Measurements from ENCODE around the gene SUDS3. TPM values are rescaled to one million over a fixed set of nuclear protein-coding genes. Genes with fewer than 3 reads are reported as not detected.

SUDS3 gene
- total RNA-seq, 5 donors from 2014 or later (not counting 1 experiment from before 2014, with no cell fraction given), result 23.0 to 29.9 (median 26.3) TPM

DNA sequence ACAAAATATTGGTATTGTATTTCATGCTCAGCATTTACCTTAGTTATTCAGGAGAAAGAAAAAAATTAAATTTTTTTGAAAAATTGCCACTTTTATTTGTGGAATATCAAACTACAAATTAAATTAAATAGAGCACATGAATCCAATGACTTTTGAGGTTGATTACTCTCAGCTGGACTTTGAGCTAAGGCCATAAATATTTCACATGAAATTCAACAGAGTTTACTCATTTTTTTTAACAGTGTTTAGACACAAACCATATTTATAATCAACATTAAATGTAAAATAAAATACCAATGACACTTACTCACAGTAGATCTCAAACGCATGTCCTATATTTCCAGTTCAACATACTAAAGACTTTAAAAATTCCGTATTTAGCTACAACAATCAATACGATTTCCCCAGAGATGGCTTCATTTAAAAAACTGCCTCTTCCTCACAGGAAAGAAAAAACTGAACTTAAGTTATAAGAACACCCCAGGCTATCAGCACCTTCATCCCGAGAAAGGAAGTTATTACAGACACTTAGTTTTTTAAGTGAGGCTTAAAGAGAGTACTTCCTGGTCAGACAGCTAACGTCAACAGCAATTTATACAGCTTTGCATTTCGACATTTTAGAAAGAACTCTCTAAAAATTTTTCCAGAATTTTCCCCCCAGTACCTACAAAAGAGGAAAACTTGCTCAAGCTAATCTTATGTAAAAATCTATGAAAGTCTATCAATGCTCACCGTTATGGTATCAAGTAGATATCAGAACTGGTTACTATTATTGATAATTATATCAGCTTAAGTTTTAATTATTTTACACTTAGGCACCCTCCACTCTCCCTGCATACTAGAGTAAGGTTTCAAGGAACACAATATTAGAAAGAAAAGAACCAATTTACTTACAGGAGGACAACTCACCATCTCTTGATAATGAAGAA is 17.5 kb upstream of the SUDS3 start:
- POLR2A ChIA-PET, result interaction anchor here (0.6 to 2.2 kb wide), 4 partner anchors 14 to 302 kb away, joined by 3 to 8 read pairs (median 3); partner anchors contain the start of gene SUDS3 (in 1 of the 2)
- peaks cover 50 to 62% (median 56%) of the 10 kb centered on the region in 3 donors for H3K4me1 Mint-ChIP-seq
- ATAC-seq (replicated peaks in 1 of 4) (peak; percentile 50 to 66 (median 64)), DNase-seq (peak in 1 of 35 experiments; percentile 39)
- H3K4me3 Mint-ChIP-seq, result peak overlapping the region; percentile 87 to 94 (median 88)
- H3K27ac ChIP-seq (ENCODE audit: low read length), result peak overlapping the region; percentile 63
- H3K27ac Mint-ChIP-seq, result peak overlapping the region; percentile 89 to 94
- no peaks in the 10 kb centered on the region for H3K27me3 ChIP-seq (replicated peaks in 1 of 2; ENCODE audit: control insufficient read depth in 2 of 2, extremely low read depth in 1 of 2, insufficient read depth in 2 of 2, low read length in 1 of 2)
- H3K27me3 Mint-ChIP-seq, result no peaks in the 10 kb centered on the region
- peak overlapping the region; percentile 50 to 75 for H3K4me3 ChIP-seq (ENCODE audit: control insufficient read depth in 1 of 2, extremely low read depth in 1 of 2, low read length in 1 of 2)
- peaks cover 9% of the 10 kb centered on the region for H3K36me3 Mint-ChIP-seq
- 0% methylated on average over 1 of the region's 7 CpGs for WGBS (ENCODE audit: insufficient coverage)
- H3K36me3 ChIP-seq (ENCODE audit: control insufficient read depth in 2 of 2, extremely low read depth in 1 of 2, insufficient read depth in 1 of 2, low read length in 1 of 2), result peaks cover 0 to 2% of the 10 kb centered on the region in 2 donors
- CTCF ChIA-PET, result interaction anchor here (0.5 to 4.1 kb wide), 8 partner anchors 12 to 176 kb away, joined by 3 to 64 read pairs (median 5); partner anchors contain the start of genes SUDS3 (in 2 of the 2) and TAOK3 (in 1 of the 2)
- no peaks in the 10 kb centered on the region for H3K9me3 Mint-ChIP-seq
- H3K9me3 ChIP-seq, result no peaks in the 10 kb centered on the region
- peaks cover 13 to 23% of the 10 kb centered on the region in 2 experiments for H3K4me1 ChIP-seq (ENCODE audit: control insufficient read depth in 1 of 2, extremely low read depth in 1 of 2, insufficient read depth in 2 of 2, low read length in 2 of 2)

DNA sequence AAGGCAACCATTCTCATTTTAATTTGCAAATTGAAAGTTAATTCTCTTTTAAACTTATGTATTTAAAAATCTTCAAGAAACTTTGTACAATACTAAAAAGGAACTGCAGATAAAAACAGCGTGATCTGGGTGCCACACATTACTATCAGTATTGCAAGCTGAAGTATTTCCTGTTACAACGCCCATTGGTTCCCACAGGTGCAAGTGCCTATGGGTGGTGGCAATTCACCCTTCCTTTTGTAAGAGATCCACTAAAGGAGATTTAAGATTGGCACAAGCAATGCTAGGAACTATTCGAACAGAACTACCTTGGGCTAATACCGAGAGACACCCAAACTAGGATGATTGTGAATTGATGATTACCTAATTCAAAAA is 16.8 kb upstream of the SUDS3 start:
- H3K27me3 ChIP-seq (replicated peaks in 1 of 2; ENCODE audit: control insufficient read depth in 2 of 2, extremely low read depth in 1 of 2, insufficient read depth in 2 of 2, low read length in 1 of 2), result no peaks in the 10 kb centered on the region
- H3K4me1 ChIP-seq (ENCODE audit: control insufficient read depth in 1 of 2, extremely low read depth in 1 of 2, insufficient read depth in 2 of 2, low read length in 2 of 2), result peaks cover 13 to 23% of the 10 kb centered on the region in 2 experiments
- H3K27ac ChIP-seq (ENCODE audit: low read length), result peak overlapping the region; percentile 63
- WGBS (ENCODE audit: insufficient coverage), result no CpG with 5 or more reads among the region's 4 CpGs
- peak; percentile 83 to 88 (median 86) for ATAC-seq (replicated peaks in 1 of 4)
- Mint-ChIP-seq H3K36me3 (peaks cover 3% of the 10 kb centered on the region), H3K9me3 (no peaks in the 10 kb centered on the region), H3K4me1 (peaks cover 44 to 56% (median 54%) of the 10 kb centered on the region in 3 donors), H3K4me3 (peak overlapping the region; percentile 87 to 94 (median 88)), H3K27me3 (no peaks in the 10 kb centered on the region), H3K27ac (peak overlapping the region; percentile 89 to 94)
- CTCF ChIA-PET, result interaction anchor here (0.5 to 4.1 kb wide), 6 partner anchors 11 to 121 kb away, joined by 3 to 64 read pairs (median 10); partner anchors contain the start of genes SUDS3 (in 2 of the 2) and TAOK3 (in 1 of the 2)
- peaks cover 0 to 2% of the 10 kb centered on the region in 2 donors for H3K36me3 ChIP-seq (ENCODE audit: control insufficient read depth in 2 of 2, extremely low read depth in 1 of 2, insufficient read depth in 1 of 2, low read length in 1 of 2)
- POLR2A ChIA-PET, result interaction anchor here in 1 of 2 donors (0.7 to 2.2 kb wide), 2 partner anchors 17 to 298 kb away, joined by 3 to 8 read pairs; partner anchors contain the start of gene SUDS3
- H3K4me3 ChIP-seq (ENCODE audit: control insufficient read depth in 1 of 2, extremely low read depth in 1 of 2, low read length in 1 of 2), result peak overlapping the region; percentile 50 to 75
- DNase-seq, result peak in 15 of 35 experiments; percentile 12 to 62 (median 23)
- H3K9me3 ChIP-seq, result no peaks in the 10 kb centered on the region

DNA sequence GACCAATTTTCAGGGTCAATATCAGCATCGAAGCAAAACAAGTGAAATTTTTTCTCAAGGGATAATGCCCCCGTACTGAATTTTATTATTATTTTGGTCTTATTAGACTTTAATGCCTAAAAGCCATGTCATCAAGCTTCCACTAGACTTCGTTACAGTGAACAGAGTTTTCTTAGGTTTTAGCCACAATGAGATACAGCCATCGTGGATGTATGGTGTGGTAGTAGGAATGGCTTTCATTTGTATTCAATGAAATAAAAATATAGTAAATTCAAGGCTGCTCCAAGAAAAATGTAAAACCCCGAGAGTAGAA is 15.3 kb upstream of the SUDS3 start:
- CTCF ChIA-PET, result interaction anchor here in 1 of 2 donors (1.4 kb wide), 1 partner anchor 15 kb away, joined by 6 read pairs; the partner anchor contains the start of gene SUDS3
- no CpG with 5 or more reads among the region's 5 CpGs for WGBS (ENCODE audit: insufficient coverage)

DNA sequence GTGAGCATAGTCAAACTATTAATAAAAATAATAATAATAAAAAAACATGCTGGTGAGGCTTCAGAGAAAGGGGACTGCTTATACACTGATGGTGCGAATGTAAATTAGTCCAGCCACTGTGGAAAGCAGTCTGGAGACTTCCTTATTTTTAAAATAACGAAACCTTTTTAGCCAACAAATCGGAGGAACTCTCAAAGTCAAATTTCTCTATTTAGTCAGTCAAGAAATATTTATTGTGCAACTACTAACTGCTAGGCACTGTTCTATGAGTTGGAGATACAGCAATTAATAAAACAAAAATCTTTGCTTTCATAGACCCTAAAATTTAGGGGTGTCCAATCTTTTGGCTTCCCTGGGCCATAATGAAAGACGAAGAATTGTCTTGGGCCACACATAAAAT is 14.5 kb upstream of the SUDS3 start:
- Mint-ChIP-seq H3K27me3 (no peaks in the 10 kb centered on the region), H3K4me3 (no peak overlapping the region), H3K9me3 (no peaks in the 10 kb centered on the region), H3K27ac (no peak overlapping the region), H3K36me3 (no peaks in the 10 kb centered on the region), H3K4me1 (peaks cover 26 to 43% (median 41%) of the 10 kb centered on the region in 3 donors)
- no peak overlapping the region for H3K27ac ChIP-seq (ENCODE audit: low read length)
- ChIA-PET CTCF (interaction anchor here in 1 of 2 donors (1.4 kb wide), 1 partner anchor 14 kb away, joined by 6 read pairs; the partner anchor contains the start of gene SUDS3), POLR2A (interaction anchor here in 1 of 2 donors (0.6 kb wide), 1 partner anchor 161 kb away, joined by 5 read pairs; no protein-coding TSS in a partner anchor)
- no peaks in the 10 kb centered on the region for H3K27me3 ChIP-seq (replicated peaks in 1 of 2; ENCODE audit: control insufficient read depth in 2 of 2, extremely low read depth in 1 of 2, insufficient read depth in 2 of 2, low read length in 1 of 2)
- DNase-seq (no peak), ATAC-seq (replicated peaks in 1 of 4) (no peak)
- H3K4me3 ChIP-seq (ENCODE audit: control insufficient read depth in 1 of 2, extremely low read depth in 1 of 2, low read length in 1 of 2), result no peak overlapping the region
- H3K36me3 ChIP-seq (ENCODE audit: control insufficient read depth in 2 of 2, extremely low read depth in 1 of 2, insufficient read depth in 1 of 2, low read length in 1 of 2), result no peaks in the 10 kb centered on the region
- WGBS (ENCODE audit: insufficient coverage), result no CpG with 5 or more reads among the region's 4 CpGs
- H3K4me1 ChIP-seq (ENCODE audit: control insufficient read depth in 1 of 2, extremely low read depth in 1 of 2, insufficient read depth in 2 of 2, low read length in 2 of 2), result peaks cover 6 to 20% of the 10 kb centered on the region in 2 experiments
- no peaks in the 10 kb centered on the region for H3K9me3 ChIP-seq

More for the DNA sequence above, 15.3 kb upstream of the SUDS3 start:
- Histone ChIP-seq H3K9me3 (no peaks in the 10 kb centered on the region), H3K4me3 (ENCODE audit: control insufficient read depth in 1 of 2, extremely low read depth in 1 of 2, low read length in 1 of 2) (no peak overlapping the region), H3K27me3 (replicated peaks in 1 of 2; ENCODE audit: control insufficient read depth in 2 of 2, extremely low read depth in 1 of 2, insufficient read depth in 2 of 2, low read length in 1 of 2) (no peaks in the 10 kb centered on the region), H3K36me3 (ENCODE audit: control insufficient read depth in 2 of 2, extremely low read depth in 1 of 2, insufficient read depth in 1 of 2, low read length in 1 of 2) (no peaks in the 10 kb centered on the region), H3K4me1 (ENCODE audit: control insufficient read depth in 1 of 2, extremely low read depth in 1 of 2, insufficient read depth in 2 of 2, low read length in 2 of 2) (peaks cover 13 to 23% of the 10 kb centered on the region in 2 experiments), H3K27ac (ENCODE audit: low read length) (no peak overlapping the region)
- POLR2A ChIA-PET, result no interaction called here
- no peak overlapping the region for H3K4me3 Mint-ChIP-seq
- no peak for ATAC-seq (replicated peaks in 1 of 4)
- H3K27me3 Mint-ChIP-seq, result no peaks in the 10 kb centered on the region
- peaks cover 33 to 47% (median 47%) of the 10 kb centered on the region in 3 donors for H3K4me1 Mint-ChIP-seq
- H3K9me3 Mint-ChIP-seq, result no peaks in the 10 kb centered on the region
- H3K27ac Mint-ChIP-seq, result no peak overlapping the region
- no peak for DNase-seq
- H3K36me3 Mint-ChIP-seq, result no peaks in the 10 kb centered on the region

DNA sequence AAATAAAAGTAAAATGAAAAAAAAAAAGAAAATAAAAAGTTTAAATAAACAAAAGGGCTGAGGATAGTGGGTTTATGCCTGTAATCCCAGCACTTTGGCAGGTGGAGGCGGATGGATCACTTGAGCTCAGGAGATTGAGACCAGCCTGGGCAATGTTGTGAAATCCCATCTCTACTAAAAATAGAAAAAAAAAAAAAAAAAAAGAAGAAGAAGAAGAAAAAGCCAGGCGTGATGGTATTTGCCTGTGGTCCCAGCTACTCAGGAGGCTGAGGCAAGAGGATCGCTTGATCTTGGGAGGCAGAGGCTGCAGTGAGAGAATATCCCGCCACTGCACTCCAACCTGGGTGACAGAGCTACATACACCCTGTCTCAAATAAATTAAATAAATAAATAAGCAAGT is 7.5 kb upstream of the SUDS3 start:
- Mint-ChIP-seq H3K36me3 (no peaks in the 10 kb centered on the region), H3K4me3 (no peak overlapping the region), H3K27me3 (no peaks in the 10 kb centered on the region), H3K9me3 (no peaks in the 10 kb centered on the region), H3K4me1 (peaks cover 26 to 44% (median 37%) of the 10 kb centered on the region in 3 donors), H3K27ac (no peak overlapping the region)
- H3K9me3 ChIP-seq, result no peaks in the 10 kb centered on the region
- no peak overlapping the region for H3K27ac ChIP-seq (ENCODE audit: low read length)
- H3K4me1 ChIP-seq (ENCODE audit: control insufficient read depth in 1 of 2, extremely low read depth in 1 of 2, insufficient read depth in 2 of 2, low read length in 2 of 2), result peaks cover 10 to 21% of the 10 kb centered on the region in 2 experiments
- H3K27me3 ChIP-seq (replicated peaks in 1 of 2; ENCODE audit: control insufficient read depth in 2 of 2, extremely low read depth in 1 of 2, insufficient read depth in 2 of 2, low read length in 1 of 2), result no peaks in the 10 kb centered on the region
- POLR2A ChIA-PET, result interaction anchor here in 1 of 2 donors (0.6 to 0.7 kb wide), 3 partner anchors 8 to 1211 kb away, joined by 3 read pairs; no protein-coding TSS in a partner anchor
- DNase-seq (no peak), ATAC-seq (replicated peaks in 1 of 4) (no peak)
- CTCF ChIA-PET, result interaction anchor here (0.7 to 1.2 kb wide), 4 partner anchors 8 to 45 kb away, joined by 3 to 9 read pairs (median 4); no protein-coding TSS in a partner anchor
- WGBS (ENCODE audit: insufficient coverage), result no CpG with 5 or more reads among the region's 4 CpGs
- no peak overlapping the region for H3K4me3 ChIP-seq (ENCODE audit: control insufficient read depth in 1 of 2, extremely low read depth in 1 of 2, low read length in 1 of 2)
- no peaks in the 10 kb centered on the region for H3K36me3 ChIP-seq (ENCODE audit: control insufficient read depth in 2 of 2, extremely low read depth in 1 of 2, insufficient read depth in 1 of 2, low read length in 1 of 2)

DNA sequence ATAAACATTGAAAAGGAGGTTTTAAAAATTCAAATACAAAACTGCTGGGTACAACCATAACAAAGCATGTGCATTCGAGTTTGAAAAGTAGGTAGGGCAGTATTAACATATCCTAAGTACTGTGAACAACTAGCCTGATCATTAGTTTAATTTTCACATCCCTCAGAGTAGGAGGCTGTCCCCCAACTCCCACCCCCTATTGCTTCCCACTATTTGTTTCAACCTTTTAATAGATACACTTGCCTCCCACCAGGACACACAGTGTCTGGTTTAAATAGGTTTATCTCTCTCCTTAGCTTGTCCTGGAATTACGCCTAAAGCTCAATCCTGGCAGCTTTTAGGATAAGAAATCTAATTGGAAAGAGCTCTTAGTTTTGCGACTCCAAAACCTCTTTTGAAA is 5.8 kb upstream of the SUDS3 start:
- no peak overlapping the region for H3K27ac Mint-ChIP-seq

More for the DNA sequence above, 5.8 kb upstream of the SUDS3 start:
- Histone ChIP-seq H3K9me3 (no peaks in the 10 kb centered on the region), H3K27ac (ENCODE audit: low read length) (no peak overlapping the region), H3K4me1 (ENCODE audit: control insufficient read depth in 1 of 2, extremely low read depth in 1 of 2, insufficient read depth in 2 of 2, low read length in 2 of 2) (peaks cover 13 to 22% of the 10 kb centered on the region in 2 experiments), H3K27me3 (replicated peaks in 1 of 2; ENCODE audit: control insufficient read depth in 2 of 2, extremely low read depth in 1 of 2, insufficient read depth in 2 of 2, low read length in 1 of 2) (no peaks in the 10 kb centered on the region), H3K4me3 (ENCODE audit: control insufficient read depth in 1 of 2, extremely low read depth in 1 of 2, low read length in 1 of 2) (no peak overlapping the region), H3K36me3 (ENCODE audit: control insufficient read depth in 2 of 2, extremely low read depth in 1 of 2, insufficient read depth in 1 of 2, low read length in 1 of 2) (no peaks in the 10 kb centered on the region)
- peak overlapping the region; percentile 91 to 96 (median 92) for H3K4me3 Mint-ChIP-seq
- no peaks in the 10 kb centered on the region for H3K36me3 Mint-ChIP-seq
- no peak for DNase-seq
- CTCF ChIA-PET, result interaction anchor here in 1 of 2 donors (1.2 kb wide), 1 partner anchor 12 kb away, joined by 5 read pairs; no protein-coding TSS in a partner anchor
- H3K9me3 Mint-ChIP-seq, result no peaks in the 10 kb centered on the region
- whole genome bisulfite sequencing (ENCODE audit: insufficient coverage), result no CpG with 5 or more reads among the region's 3 CpGs
- peaks cover 41 to 49% (median 48%) of the 10 kb centered on the region in 3 donors for H3K4me1 Mint-ChIP-seq
- H3K27me3 Mint-ChIP-seq, result no peaks in the 10 kb centered on the region
- POLR2A ChIA-PET, result no interaction called here
- no peak for ATAC-seq (replicated peaks in 1 of 4)

All from T-cell (primary cell).